HG03342 (cell line): ENCODE results near the gene ZAR1L.

Experiments used
- ATAC-seq: cut with Tn5 transposase; IDR thresholded peaks from one replicate; pipeline ENCODE4 v1.9.1; 2021; ENCODE audit warnings: mild to moderate bottlenecking, moderate library complexity; ENCODE audit not compliant: unreplicated experiment

Gene ZAR1L

DNA sequence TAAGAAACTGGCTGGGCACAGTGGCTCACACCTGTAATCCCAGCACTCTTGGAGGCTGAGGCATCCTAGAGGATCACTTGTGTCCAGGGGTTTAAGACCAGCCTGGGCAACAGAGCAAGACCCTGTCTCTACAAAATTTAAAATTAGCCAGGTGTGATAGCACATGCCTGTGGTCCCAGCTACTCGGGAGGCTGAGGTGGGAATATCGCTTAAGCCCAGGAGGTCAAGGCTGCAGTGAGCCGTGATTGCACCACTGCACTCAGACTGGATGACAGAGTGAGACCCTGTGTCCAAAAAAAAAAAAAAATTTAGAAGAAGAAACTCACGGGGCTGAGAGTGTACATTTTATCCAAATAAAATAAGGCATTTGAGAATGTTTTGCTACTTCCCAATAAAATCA lies 58.9 kb downstream of the ZAR1L start:
- no peak for ATAC-seq

DNA sequence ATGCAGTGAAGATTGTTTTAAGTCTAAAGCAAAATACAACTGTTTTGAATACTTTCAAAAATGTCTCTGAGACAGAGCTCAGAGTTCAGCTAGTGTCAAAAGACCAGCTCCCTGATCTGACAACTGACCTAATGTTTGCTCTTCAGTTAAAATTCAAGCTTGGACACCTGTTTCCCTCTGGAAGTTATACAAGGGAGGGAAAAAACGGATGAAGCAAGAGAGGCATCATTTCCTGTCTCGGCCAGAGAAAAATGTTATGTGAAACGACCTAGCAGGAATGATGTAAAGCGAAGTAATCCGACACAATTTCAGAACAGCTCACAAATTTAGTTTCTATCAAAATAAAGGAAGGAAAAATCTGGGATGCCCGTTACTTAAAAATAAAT lies 59.4 kb downstream of the ZAR1L start:
- ATAC-seq: no peak

- no peak for ATAC-seq
Observed at GRCh38 chr13:32254916-32255723, 60.0 kb downstream of the ZAR1L start.

- ATAC-seq: no peak
Observed at GRCh38 chr13:32254416-32254815, 60.7 kb downstream of the ZAR1L start.

DNA sequence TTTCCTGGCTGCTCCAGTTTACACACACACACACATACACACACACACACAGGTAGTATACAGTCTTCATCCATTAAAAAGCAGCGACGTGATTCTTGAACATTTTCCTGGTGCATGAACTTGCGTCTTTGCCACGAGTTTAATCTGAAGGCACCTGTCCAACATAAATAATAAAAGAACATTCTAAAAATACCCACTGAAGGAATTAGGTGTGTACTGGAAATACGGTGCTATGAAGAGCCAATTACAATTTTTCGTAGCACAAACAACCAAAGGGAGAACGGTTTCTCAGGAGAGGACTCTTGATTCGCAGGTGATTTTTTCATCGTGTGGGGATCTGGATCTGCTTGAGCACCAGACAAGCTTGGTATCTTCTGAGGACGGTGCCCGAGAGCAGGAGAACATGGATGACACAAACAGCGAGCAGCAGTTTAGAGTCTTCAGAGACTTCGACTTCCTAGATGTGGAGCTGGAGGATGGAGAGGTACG lies 61.2 kb downstream of the ZAR1L start:
- no peak for ATAC-seq
